Measurements from ENCODE around the gene TRAIP. TPM values are rescaled to one million over a fixed set of nuclear protein-coding genes. Genes with fewer than 3 reads are reported as not detected.
"Not testable (repeated sequence)": the region's sequence is repeated elsewhere in the genome, so short reads cannot be mapped to it uniquely, and the experiment has no call there.

The TRAIP gene
- total and polyA plus RNA-seq, 2 donors (not counting 1 experiment from before 2014, with no cell fraction given): 5.0 to 8.7 TPM

DNA sequence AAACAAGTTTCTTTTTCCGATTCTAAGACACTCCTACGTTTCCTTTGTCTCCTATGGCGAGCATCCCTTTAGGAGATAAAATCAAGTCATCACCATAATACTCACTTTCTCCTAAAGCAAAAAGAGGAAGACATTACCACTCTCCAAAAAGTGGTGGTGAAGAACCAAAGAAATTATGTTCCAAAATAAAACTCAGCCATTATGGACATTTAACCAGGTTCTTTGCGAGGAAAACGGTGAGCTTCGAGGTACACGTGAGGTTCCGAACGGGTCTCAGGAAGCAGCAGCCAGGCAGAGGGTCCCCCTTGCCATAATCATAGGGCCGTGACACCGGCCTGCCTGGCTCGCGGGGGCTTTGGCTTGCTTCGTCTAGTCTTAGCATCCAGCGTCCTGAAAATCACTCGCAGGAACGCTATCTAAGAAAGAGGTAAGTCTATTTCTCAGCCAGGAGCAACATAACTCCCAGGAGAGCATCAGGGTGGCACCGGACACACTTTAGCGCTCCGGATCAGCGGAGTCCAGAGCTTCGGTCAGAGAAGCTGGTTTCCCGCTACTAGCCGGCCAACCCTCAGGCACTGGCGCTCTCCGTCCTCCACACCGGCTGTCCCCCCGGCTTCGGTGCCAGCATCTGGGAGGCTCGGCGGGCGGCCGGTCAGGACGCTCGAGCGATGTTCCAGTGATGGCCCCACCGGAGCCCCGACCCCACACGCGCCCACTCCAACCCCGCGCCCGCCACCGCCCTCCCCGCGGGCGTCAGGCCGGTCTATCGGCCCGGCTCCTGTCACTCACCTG, 70.6 kb downstream of the TRAIP start:
- Mint-ChIP-seq H3K4me3 (peak overlapping the region; percentile 97), H3K27me3 (no peaks in the 10 kb centered on the region), H3K9me3 (ENCODE audit: insufficient read depth) (no peaks in the 10 kb centered on the region), H3K27ac (peak overlapping the region; percentile 99), H3K4me1 (peaks cover 29% of the 10 kb centered on the region)
- peak overlapping the region; percentile 94 to 95 for H3K27ac ChIP-seq (ENCODE audit: low read length in 2 of 2)
- intact Hi-C loops (cut with micrococcal nuclease): loop anchor here (1.0 to 10.0 kb wide), 8 partner anchors 17 to 302 kb away; partner anchors contain the start of genes AMIGO3, APEH, RBM5 and RBM6
- H3K79me2 ChIP-seq (ENCODE audit: control insufficient read depth, insufficient read depth, low read length): peaks cover 63% of the 10 kb centered on the region
- peak overlapping the region; percentile 93 for H2AFZ ChIP-seq (ENCODE audit: insufficient read depth, low read depth, low read length, poor library complexity, severe bottlenecking)
- peak overlapping the region; percentile 69 to 98 (median 88) for H3K4me3 ChIP-seq (ENCODE audit: control extremely low read depth in 1 of 5, extremely low read depth in 1 of 5, insufficient read depth in 1 of 5, low read depth in 2 of 5, low read length in 4 of 5)
- CTCF ChIA-PET: interaction anchor here (1.1 to 2.8 kb wide), 3 partner anchors 16 to 67 kb away, joined by 5 to 15 read pairs (median 8); partner anchors contain the start of genes AMIGO3 and INKA1
- peaks cover 3 to 13% of the 10 kb centered on the region in 2 experiments for H3K36me3 ChIP-seq (replicated peaks in 1 of 2; ENCODE audit: control extremely low read depth in 1 of 2, control insufficient read depth in 1 of 2, extremely low read depth in 1 of 2, insufficient read depth in 2 of 2, low read length in 1 of 2)
- POLR2A ChIA-PET: interaction anchor here (0.8 to 3.1 kb wide), 5 partner anchors 18 to 68 kb away, joined by 3 to 13 read pairs (median 10); partner anchors contain the start of genes INKA1 and UBA7
- H3K4me2 ChIP-seq (replicated peaks; ENCODE audit: low read depth, low read length, poor library complexity, severe bottlenecking): peak overlapping the region; percentile 84
- H3K9me3 ChIP-seq (ENCODE audit: control extremely low read depth in 1 of 3, control insufficient read depth in 2 of 3, insufficient read depth in 1 of 3, low read length in 2 of 3): no peaks in the 10 kb centered on the region
- H3K9ac ChIP-seq (ENCODE audit: low read length): peak overlapping the region; percentile 84
- peaks cover 17 to 34% of the 10 kb centered on the region in 2 donors for H3K4me1 ChIP-seq (ENCODE audit: control insufficient read depth in 2 of 2, insufficient read depth in 2 of 2, low read length in 2 of 2)
- no peaks in the 10 kb centered on the region for H3K27me3 ChIP-seq (replicated peaks in 1 of 4; ENCODE audit: control extremely low read depth in 1 of 4, control insufficient read depth in 3 of 4, insufficient read depth in 4 of 4, low read length in 3 of 4)
- H4K20me1 ChIP-seq (ENCODE audit: control insufficient read depth, insufficient read depth, low read length, poor library complexity, severe bottlenecking): peaks cover 16% of the 10 kb centered on the region
- ATAC-seq (ENCODE audit: low read depth) (peak; percentile 39), DNase-seq (no peak)
- TF ChIP-seq, protein P1, sequence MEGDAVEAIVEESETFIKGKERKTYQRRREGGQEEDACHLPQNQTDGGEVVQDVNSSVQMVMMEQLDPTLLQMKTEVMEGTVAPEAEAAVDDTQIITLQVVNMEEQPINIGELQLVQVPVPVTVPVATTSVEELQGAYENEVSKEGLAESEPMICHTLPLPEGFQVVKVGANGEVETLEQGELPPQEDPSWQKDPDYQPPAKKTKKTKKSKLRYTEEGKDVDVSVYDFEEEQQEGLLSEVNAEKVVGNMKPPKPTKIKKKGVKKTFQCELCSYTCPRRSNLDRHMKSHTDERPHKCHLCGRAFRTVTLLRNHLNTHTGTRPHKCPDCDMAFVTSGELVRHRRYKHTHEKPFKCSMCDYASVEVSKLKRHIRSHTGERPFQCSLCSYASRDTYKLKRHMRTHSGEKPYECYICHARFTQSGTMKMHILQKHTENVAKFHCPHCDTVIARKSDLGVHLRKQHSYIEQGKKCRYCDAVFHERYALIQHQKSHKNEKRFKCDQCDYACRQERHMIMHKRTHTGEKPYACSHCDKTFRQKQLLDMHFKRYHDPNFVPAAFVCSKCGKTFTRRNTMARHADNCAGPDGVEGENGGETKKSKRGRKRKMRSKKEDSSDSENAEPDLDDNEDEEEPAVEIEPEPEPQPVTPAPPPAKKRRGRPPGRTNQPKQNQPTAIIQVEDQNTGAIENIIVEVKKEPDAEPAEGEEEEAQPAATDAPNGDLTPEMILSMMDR (IDR thresholded peaks at IDR 0.05): no peak
- TF ChIP-seq EZH2 (IDR thresholded peaks at IDR 0.05; ENCODE audit: borderline replicate concordance, insufficient read depth, low read depth, low read length, poor library complexity, severe bottlenecking): no peak
- 4% methylated on average over 50 of the region's 50 CpGs for WGBS (ENCODE audit: insufficient coverage)

DNA sequence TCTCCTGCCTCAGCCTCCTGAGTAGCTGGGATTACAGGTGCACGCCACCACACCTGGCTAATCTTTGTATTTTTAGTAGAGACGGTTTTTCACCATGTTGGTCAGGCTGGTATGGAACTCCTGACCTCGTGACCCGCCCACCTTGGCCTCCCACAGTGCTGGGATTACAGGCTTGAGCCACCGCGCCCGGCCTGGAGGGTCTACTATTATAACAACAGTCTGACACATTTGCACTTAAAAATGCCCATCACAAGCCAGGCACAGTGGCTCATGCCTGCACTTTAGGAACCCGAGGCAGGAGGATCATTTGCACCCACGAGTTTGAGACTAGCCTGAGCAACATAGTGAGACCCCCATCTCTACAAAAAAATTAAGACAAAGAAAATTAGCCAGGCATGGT, 74.1 kb downstream of the TRAIP start:
- H3K4me3 Mint-ChIP-seq; H3K27ac Mint-ChIP-seq; H3K27me3 Mint-ChIP-seq; ATAC-seq (ENCODE audit: low read depth); H2AFZ ChIP-seq (ENCODE audit: insufficient read depth, low read depth, low read length, poor library complexity, severe bottlenecking); CTCF ChIA-PET; H3K9ac ChIP-seq (ENCODE audit: low read length); H3K9me3 ChIP-seq (ENCODE audit: control extremely low read depth in 1 of 3, control insufficient read depth in 2 of 3, insufficient read depth in 1 of 3, low read length in 2 of 3); H3K27me3 ChIP-seq (replicated peaks in 1 of 4; ENCODE audit: control extremely low read depth in 1 of 4, control insufficient read depth in 3 of 4, insufficient read depth in 4 of 4, low read length in 3 of 4); DNase-seq; H3K9me3 Mint-ChIP-seq (ENCODE audit: insufficient read depth); H3K4me3 ChIP-seq (ENCODE audit: control extremely low read depth in 1 of 5, extremely low read depth in 1 of 5, insufficient read depth in 1 of 5, low read depth in 2 of 5, low read length in 4 of 5); H3K27ac ChIP-seq (ENCODE audit: low read length in 2 of 2); H3K4me2 ChIP-seq (replicated peaks; ENCODE audit: low read depth, low read length, poor library complexity, severe bottlenecking): not testable (repeated sequence)
- WGBS (ENCODE audit: insufficient coverage): 94% methylated on average over 7 of the region's 9 CpGs
- POLR2A ChIA-PET: interaction anchor here (0.5 to 0.7 kb wide), 2 partner anchors 96 to 100 kb away, joined by 3 to 6 read pairs; no protein-coding TSS in a partner anchor
- Histone ChIP-seq H3K36me3 (replicated peaks in 1 of 2; ENCODE audit: control extremely low read depth in 1 of 2, control insufficient read depth in 1 of 2, extremely low read depth in 1 of 2, insufficient read depth in 2 of 2, low read length in 1 of 2) (peaks cover 5 to 23% of the 10 kb centered on the region in 2 experiments), H3K4me1 (ENCODE audit: control insufficient read depth in 2 of 2, insufficient read depth in 2 of 2, low read length in 2 of 2) (peaks cover 17 to 28% of the 10 kb centered on the region in 2 donors), H4K20me1 (ENCODE audit: control insufficient read depth, insufficient read depth, low read length, poor library complexity, severe bottlenecking) (peaks cover 40% of the 10 kb centered on the region), H3K79me2 (ENCODE audit: control insufficient read depth, insufficient read depth, low read length) (peaks cover 97% of the 10 kb centered on the region)
- peaks cover 40% of the 10 kb centered on the region for H3K4me1 Mint-ChIP-seq
- intact Hi-C loops (cut with micrococcal nuclease): loop anchor here (10.0 kb wide), 1 partner anchor 53 kb away; no protein-coding TSS in a partner anchor
